ENCODE measurements around the gene SENP1.

DNA sequence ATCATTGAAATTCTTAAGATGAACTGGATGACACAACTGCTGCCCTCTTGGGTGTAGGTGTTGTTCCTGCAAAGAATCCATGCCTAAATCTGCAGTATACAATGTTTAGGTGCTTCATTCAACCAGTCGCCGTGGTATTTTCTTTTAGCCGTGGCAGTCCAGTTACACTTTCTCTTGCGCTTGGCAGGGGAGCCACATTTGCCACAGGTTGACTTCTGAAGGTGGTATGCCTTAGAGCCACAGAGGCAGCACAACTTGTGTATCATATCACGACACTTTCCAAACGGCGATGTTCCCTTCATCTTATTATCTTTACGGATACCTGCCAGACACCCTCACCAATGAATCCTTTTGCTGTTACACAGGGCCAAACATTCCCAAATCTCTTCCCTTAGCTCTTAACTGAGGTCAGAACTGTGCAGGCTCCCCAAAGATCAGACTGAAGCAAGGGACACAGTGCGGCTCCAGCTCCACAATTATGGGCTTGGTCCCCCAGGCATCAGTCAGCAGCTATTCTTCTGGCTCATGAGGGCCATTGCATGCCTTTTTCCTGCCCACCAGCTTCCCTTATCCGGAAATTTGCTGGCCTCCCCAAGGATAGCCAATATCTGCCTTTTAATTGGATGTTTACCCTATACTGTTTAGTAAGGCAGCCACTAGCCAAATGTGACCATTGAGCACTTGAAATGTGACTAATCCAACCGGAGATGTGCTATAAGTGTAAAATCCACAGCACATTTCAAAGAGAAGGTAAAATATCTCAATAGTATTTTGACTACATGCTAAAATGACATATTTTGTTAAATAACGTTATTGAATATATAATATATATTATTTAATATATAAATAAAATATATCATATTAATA lies 50.7 kb downstream of the SENP1 start:
- no peak for TF ChIP-seq REST (IDR thresholded peaks at IDR 0.05; ENCODE audit: unreplicated experiment)
- no peak for TF ChIP-seq CTCF (conservative IDR thresholded peaks at IDR 0.05; ENCODE audit: low read depth in 2 of 2)
- no peak for TF ChIP-seq CREB1 (CRISPR knock-in tag; IDR thresholded peaks at IDR 0.05; ENCODE audit: low read depth)
- TF ChIP-seq POLR2AphosphoS5 (IDR thresholded peaks at IDR 0.05; ENCODE audit: low read depth), result no peak
- no peak for TF ChIP-seq EZH2 (IDR thresholded peaks at IDR 0.05; ENCODE audit: low read depth, unreplicated experiment)
- TF ChIP-seq EZH2phosphoT487 (IDR thresholded peaks at IDR 0.05; ENCODE audit: unreplicated experiment), result no peak
- no peak for TF ChIP-seq NANOG (IDR thresholded peaks at IDR 0.05; ENCODE audit: borderline replicate concordance)
- TF ChIP-seq ZNF114 (CRISPR knock-in tag; IDR thresholded peaks at IDR 0.05), result no peak
